Neural progenitor cell (in vitro differentiated cells): ENCODE measurements around the gene PREX1.

ENCODE experiments used
- EZH2 ChIP-seq: fragments of 200-600 bp; sonication (generic); IDR thresholded peaks from 2 replicates; pipeline ENCODE4 v1.6.1; 2017; ENCODE audit warnings: antibody characterized with exemption, mild to moderate bottlenecking, moderate library complexity
- TF ChIP-seq, protein P1 (sequence below): fragments of 200-600 bp; sonication (generic); IDR thresholded peaks from 2 replicates; pipeline ENCODE4 v1.5.1; 2017; ENCODE audit warnings: antibody characterized with exemption, mild to moderate bottlenecking

DNA sequence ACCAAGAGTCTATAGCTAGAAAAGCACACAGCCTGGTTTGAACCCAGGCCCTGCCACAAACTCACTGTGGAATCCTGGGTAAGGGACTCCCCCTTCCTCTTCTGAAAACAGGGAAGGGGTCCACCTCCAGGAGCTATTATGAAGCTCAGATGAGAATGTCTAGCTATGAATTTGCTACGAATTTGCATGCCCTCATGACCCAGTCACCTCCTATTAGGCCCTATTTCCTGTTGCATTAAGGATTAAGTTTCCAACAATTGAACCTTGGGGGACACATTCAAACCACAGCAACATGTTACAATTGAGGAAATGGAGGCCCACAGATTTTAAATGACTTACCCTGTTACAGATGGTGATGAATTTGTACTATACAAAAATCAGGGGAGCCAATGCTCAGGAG lies 46.2 kb downstream of the PREX1 start:
- no peak for TF ChIP-seq EZH2
- TF ChIP-seq, protein P1, sequence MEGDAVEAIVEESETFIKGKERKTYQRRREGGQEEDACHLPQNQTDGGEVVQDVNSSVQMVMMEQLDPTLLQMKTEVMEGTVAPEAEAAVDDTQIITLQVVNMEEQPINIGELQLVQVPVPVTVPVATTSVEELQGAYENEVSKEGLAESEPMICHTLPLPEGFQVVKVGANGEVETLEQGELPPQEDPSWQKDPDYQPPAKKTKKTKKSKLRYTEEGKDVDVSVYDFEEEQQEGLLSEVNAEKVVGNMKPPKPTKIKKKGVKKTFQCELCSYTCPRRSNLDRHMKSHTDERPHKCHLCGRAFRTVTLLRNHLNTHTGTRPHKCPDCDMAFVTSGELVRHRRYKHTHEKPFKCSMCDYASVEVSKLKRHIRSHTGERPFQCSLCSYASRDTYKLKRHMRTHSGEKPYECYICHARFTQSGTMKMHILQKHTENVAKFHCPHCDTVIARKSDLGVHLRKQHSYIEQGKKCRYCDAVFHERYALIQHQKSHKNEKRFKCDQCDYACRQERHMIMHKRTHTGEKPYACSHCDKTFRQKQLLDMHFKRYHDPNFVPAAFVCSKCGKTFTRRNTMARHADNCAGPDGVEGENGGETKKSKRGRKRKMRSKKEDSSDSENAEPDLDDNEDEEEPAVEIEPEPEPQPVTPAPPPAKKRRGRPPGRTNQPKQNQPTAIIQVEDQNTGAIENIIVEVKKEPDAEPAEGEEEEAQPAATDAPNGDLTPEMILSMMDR, result no peak
